AG09309 (cell line): ENCODE data around the gene LRRC45.

Source experiments
- DNase-seq: peaks from one replicate; pipeline ENCODE4 v3.0.0-alpha.2; 2010; ENCODE audit warnings: low read depth
- H3K4me3 ChIP-seq: 2 replicates; pipeline ENCODE4 v1.5.1; 2011; ENCODE audit warnings: mild to moderate bottlenecking, low read depth, low read length, moderate library complexity; ENCODE audit not compliant: control insufficient read depth
- CTCF ChIP-seq: IDR thresholded peaks from 2 replicates; pipeline ENCODE4 v1.5.1; 2011; ENCODE audit warnings: mild to moderate bottlenecking, low read depth, low read length, inconsistent platforms; ENCODE audit not compliant: insufficient read depth, control insufficient read depth; ENCODE audit errors: missing control alignments

The LRRC45 gene

GRCh38 chr17:81987161-81987770, 35.8 kb upstream of the LRRC45 start:
- DNase-seq, result no peak
- no peak overlapping the region for H3K4me3 ChIP-seq
- TF ChIP-seq CTCF, result no peak

- no peak overlapping the region for H3K4me3 ChIP-seq
- TF ChIP-seq CTCF, result no peak
- no peak for DNase-seq
Observed at GRCh38 chr17:81990836-81991683, 32.0 kb upstream of the LRRC45 start.

GRCh38 chr17:81991684-81992305, 31.3 kb upstream of the LRRC45 start:
- DNase-seq, result no peak
- no peak for TF ChIP-seq CTCF
- H3K4me3 ChIP-seq, result no peak overlapping the region

- no peak for TF ChIP-seq CTCF
- DNase-seq, result no peak
- H3K4me3 ChIP-seq, result no peak overlapping the region
Observed at GRCh38 chr17:81992306-81993102, 30.6 kb upstream of the LRRC45 start.

GRCh38 chr17:81993729-81994592, 29.1 kb upstream of the LRRC45 start:
- no peak for DNase-seq
- TF ChIP-seq CTCF, result no peak
- no peak overlapping the region for H3K4me3 ChIP-seq
